Measurements from ENCODE around the gene FLACC1.
A peak's percentile ranks its signal among the peaks of the same experiment; 100 is the strongest.
"Not testable (repeated sequence)": the region's sequence is repeated elsewhere in the genome, so short reads cannot be mapped to it uniquely, and the experiment has no call there.

The FLACC1 gene

DNA sequence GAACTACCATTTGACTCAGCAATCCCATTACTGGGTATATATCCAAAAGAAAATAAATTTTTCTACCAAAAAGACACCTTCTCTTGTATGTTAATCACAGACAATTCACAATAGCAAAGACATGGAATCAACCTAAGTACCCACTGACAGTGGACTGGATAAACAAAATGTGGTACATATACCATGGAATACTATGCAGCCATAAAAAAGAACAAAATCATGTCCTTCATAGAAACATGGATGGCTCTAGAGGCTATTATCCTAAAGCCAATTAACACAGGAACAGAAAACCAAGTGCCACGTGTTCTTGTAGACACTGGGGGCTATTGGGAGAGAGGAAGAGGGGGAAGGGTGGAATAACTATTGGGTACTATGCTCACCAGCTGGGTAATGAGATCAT is 27.7 kb downstream of the FLACC1 start:
- TF ChIP-seq GATA1 (IDR thresholded peaks at IDR 0.05; ENCODE audit: low read depth, low read length) (no peak), POLR2A (IDR thresholded peaks at IDR 0.05; ENCODE audit: low read length) (no peak)
- no peak for DNase-seq

DNA sequence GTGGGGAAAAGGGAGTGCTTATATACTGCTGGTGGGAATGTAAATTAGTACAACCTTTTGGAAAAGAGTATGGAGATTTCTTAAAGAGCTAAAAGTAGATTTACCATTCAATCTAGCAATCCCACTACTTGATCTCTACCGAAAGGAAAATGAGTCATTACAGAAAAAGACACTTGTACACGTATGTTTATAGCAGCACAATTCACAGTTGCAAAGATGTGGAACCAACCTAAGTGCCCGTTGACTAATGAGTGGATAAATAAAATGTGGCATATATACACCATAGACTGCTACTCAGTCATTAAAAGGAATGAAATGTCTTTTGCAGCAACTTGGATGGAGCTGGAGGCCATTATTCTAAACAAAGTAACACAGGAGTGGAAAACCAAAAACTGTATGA is 29.5 kb downstream of the FLACC1 start:
- TF ChIP-seq GATA1 (IDR thresholded peaks at IDR 0.05; ENCODE audit: low read depth, low read length) = no peak
- no peak for TF ChIP-seq POLR2A (IDR thresholded peaks at IDR 0.05; ENCODE audit: low read length)
- no peak for DNase-seq

DNA sequence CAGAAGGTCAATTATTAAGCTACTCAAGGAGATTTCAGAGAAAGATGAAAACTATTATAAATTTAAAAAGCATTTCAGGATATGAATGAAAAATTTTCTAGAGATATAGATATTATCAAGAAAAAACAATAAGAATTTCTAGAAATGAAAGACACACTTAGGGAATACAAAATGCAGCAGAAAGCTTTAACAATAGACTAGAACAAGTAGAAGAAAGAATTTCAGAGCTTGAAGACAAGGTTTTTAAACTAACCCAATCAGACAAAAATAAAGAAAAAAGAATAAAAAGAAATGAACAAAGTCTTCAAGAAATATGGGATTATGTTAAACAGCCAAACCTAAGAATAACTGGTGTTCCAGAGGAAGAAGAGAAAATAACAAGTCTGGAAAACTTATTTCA is 34.4 kb downstream of the FLACC1 start:
- TF ChIP-seq GATA1 (IDR thresholded peaks at IDR 0.05; ENCODE audit: low read depth, low read length) (no peak), POLR2A (IDR thresholded peaks at IDR 0.05; ENCODE audit: low read length) (no peak)
- no peak for DNase-seq

DNA sequence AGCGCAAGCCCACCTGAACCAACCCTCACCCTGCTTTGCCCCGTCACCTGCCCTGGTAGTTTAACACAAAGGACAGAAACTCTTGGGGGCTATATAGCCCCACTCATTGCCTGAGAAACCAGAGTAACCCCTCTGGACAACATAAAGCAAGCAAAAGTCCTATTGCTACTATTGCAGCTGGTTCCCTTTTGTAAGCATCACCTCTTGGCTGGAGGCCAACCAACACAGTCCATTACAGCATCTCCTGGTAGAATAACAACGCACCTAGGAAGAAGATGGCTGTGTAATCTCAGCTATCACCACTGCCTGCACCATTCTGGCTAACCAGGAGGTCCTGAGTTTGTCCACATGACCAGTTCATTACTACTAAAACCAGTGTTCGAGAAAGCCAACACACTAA is 36.4 kb downstream of the FLACC1 start:
- TF ChIP-seq GATA1 (IDR thresholded peaks at IDR 0.05; ENCODE audit: low read depth, low read length) (no peak), POLR2A (IDR thresholded peaks at IDR 0.05; ENCODE audit: low read length) (no peak)
- DNase-seq = no peak

DNA sequence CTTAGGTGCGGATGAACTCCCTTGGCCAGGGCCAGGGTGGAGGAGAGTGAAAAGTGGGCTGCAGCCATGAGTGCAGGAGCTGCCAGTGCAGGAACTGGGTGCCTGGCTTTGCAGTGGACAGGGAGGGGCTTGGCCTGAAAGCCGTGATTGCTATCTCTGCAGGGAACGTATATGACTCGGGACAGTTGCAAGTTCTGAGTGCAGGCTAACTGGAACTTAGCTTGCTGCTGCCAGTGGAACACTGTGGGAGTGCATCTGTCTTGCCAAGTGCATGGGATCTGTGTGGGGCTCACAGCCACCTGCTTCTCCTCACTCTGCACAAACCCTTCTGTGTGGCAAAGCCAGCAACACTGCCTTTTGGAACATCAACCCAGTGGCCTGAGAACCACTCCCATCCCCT is 36.9 kb downstream of the FLACC1 start:
- peak; percentile 22 to 28 for DNase-seq
- TF ChIP-seq GATA1 (IDR thresholded peaks at IDR 0.05; ENCODE audit: low read depth, low read length) (no peak), POLR2A (IDR thresholded peaks at IDR 0.05; ENCODE audit: low read length) (no peak)

DNA sequence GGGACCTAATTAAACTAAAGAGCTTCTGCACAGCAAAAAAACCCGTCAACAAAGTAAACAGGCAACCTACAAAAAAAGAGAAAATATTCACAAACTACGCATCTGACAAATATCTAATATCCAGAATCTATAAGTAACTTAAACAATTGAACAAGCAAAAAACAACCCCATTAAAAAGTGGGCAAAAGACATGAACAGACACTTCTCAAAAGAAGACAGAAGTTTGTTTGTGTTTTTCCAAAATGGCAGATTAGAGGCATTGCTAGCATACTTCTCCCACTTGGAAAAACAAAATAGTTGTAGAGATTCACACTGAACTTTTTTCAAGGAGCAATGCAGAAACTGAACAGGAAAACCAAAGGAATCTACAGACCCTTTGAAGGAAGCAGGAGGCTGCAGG is 37.6 kb downstream of the FLACC1 start:
- no peak for DNase-seq
- TF ChIP-seq POLR2A (IDR thresholded peaks at IDR 0.05; ENCODE audit: low read length) = no peak
- TF ChIP-seq GATA1 (IDR thresholded peaks at IDR 0.05; ENCODE audit: low read depth, low read length) = no peak

DNA sequence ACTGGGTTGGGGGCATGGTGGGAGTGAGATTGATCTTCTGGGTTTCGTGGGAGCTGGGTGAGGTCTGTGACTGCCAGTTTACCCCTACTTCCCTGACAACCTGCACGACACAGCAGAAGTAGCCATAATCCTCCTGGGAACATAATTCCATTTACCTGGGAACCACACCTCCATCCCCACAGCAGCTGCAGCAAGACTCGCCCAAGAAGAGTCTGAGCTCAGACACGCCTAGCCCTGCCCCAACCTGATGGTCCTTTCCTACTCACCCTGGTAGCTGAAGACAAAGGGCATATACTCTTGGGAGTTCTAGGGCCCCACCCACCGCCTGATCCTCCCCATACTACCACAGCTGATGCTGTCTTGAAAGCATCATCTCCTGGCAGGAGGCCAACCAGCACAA is 43.8 kb downstream of the FLACC1 start:
- no peak for TF ChIP-seq POLR2A (IDR thresholded peaks at IDR 0.05; ENCODE audit: low read length)
- no peak for TF ChIP-seq GATA1 (IDR thresholded peaks at IDR 0.05; ENCODE audit: low read depth, low read length)
- no peak for DNase-seq

DNA sequence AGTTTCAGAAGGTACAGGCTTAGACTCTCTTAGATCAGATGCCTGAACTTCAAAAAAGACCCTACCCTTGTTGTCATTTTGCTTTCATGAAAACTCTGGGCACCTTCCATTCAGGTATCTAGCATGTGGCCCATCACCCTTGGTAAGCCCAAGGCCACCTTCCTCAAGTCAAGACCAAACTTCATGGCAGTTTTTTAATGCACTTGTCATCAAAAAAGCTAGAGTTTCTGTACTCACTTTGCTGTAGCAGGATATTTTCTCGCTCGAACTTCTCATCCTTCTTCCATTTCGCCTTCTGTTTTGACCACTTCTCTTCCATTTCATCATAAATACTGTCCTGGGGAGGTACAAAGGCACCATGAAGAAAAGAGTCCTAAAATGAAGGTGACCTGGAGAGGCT is 48.2 kb downstream of the FLACC1 start:
- no peak for DNase-seq
- TF ChIP-seq GATA1 (IDR thresholded peaks at IDR 0.05; ENCODE audit: low read depth, low read length) (no peak), POLR2A (IDR thresholded peaks at IDR 0.05; ENCODE audit: low read length) (no peak)

DNA sequence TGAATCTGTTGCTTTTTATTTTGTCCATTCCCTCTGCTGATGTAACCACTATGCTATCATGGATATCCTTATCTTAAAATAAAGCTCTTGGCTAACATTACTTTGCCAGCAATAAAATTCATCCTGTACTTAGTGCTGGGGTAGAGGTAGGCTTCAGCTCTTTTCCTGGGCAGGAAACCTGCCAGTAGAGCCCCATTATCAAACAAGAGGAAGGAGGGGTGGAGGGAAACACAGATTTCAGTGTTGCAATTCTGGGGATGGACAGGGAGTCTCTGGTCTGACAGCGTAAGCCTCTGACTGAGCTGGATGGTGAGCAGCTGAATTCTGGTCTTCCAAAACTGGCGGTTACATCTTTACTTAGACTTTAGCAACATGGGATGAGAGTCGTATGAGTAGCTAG is 49.3 kb downstream of the FLACC1 start:
- TF ChIP-seq POLR2A (IDR thresholded peaks at IDR 0.05; ENCODE audit: low read length) = no peak
- no peak for TF ChIP-seq GATA1 (IDR thresholded peaks at IDR 0.05; ENCODE audit: low read depth, low read length)
- no peak for DNase-seq

DNA sequence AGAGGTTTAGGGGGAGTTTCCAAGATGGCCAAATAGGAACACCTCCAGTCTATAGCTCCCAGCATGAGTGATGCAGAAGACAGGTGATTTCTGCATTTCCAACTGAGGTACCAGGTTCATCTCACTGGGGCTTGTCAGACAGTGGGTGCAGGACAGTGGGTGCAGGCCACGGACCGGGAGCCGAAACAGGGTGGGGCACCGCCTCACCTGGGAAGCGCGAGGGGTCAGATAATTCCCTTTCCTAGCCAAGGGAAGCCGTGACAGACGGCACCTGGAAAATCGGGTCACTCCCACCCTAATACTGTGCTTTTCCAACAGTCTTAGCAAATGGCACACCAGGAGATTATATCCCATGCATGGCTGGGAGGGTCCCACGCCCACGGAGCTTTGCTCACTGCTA is 57.2 kb downstream of the FLACC1 start:
- not testable (repeated sequence) for DNase-seq

DNA sequence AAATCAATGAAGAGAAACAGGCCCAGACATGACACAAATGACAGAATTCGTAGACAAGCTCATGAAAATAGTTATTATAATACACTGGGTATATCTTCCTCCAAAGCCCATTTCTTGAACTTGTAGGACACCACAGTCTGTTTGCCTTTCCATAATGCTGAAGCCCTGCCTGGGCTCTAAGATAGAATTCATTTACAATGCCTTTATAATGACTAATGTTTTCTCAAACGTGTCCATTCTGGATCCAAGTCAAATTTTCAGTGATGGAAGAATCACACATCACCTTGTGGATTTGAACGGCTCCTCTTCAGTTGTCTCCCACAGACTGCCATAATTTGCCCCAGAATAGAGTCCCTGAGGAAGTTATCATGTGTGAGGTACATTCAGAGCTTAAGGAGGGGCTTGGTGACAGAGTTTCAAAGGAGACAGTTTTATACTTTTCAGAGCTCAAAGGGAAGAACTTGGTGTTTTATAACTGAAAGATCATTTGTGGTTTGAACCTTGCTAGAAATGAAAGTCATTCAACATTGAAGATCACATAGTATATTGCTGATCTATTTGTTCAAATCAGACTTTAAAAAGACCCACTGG is 58.6 kb downstream of the FLACC1 start:
- DNase-seq = no peak

DNA sequence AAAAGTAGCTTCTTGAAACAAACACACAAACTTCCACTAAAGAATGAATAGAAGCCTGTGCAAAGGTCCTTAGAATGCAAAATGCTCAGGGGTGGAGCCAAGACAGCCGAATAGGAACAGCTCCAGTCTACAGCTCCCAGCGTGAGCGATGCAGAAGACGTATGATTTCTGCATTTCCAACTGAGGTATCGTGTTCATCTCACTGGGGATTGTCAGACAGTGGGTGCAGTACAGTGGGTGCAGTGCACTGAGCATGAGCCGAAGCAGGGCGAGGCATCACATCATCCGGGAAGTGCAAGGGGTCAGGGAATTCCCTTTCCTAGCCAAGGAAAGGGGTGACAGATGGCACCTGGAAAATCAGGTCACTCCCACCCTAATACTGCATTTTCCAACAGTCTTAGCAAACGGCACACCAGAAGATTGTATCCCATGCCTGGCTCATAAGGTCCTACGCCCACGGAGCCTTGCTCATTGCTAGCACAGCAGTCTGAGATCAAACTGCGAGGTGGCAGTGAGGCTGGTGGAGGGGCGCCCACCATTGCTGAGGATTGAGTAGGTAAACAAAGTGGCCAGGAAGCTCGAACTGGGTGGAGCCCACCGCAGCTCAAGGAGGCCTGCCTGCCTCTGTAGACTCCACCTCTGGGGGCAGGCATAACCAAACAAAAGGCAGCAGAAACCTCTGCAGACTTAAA is 66.5 kb downstream of the FLACC1 start:
- DNase-seq = not testable (repeated sequence)

More for the DNA sequence above, 58.6 kb downstream of the FLACC1 start:
- TF ChIP-seq POLR2A (IDR thresholded peaks at IDR 0.05; ENCODE audit: low read length) (no peak), GATA1 (IDR thresholded peaks at IDR 0.05; ENCODE audit: low read depth, low read length) (no peak)

DNA sequence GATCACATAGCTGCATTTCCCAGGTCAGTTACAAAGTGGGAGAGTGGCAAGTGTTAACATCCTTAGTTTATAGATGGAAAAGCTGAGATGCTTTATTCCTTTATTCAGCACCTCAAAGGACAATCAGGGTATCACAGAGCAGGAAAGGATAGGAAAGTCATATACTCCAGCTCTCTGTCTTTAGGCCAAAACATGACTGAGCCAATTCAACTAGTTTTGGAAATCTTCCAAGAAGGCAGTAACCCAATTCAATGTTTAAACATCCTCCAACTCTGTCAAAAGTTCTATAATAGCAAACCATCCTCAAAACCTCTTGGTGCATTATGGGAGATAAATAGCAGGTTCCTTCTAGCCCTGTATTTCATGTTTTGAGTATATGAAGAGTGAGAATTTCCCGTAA is 71.6 kb downstream of the FLACC1 start:
- no peak for DNase-seq
- no peak for TF ChIP-seq POLR2A (IDR thresholded peaks at IDR 0.05; ENCODE audit: low read length)
- no peak for TF ChIP-seq GATA1 (IDR thresholded peaks at IDR 0.05; ENCODE audit: low read depth, low read length)

DNA sequence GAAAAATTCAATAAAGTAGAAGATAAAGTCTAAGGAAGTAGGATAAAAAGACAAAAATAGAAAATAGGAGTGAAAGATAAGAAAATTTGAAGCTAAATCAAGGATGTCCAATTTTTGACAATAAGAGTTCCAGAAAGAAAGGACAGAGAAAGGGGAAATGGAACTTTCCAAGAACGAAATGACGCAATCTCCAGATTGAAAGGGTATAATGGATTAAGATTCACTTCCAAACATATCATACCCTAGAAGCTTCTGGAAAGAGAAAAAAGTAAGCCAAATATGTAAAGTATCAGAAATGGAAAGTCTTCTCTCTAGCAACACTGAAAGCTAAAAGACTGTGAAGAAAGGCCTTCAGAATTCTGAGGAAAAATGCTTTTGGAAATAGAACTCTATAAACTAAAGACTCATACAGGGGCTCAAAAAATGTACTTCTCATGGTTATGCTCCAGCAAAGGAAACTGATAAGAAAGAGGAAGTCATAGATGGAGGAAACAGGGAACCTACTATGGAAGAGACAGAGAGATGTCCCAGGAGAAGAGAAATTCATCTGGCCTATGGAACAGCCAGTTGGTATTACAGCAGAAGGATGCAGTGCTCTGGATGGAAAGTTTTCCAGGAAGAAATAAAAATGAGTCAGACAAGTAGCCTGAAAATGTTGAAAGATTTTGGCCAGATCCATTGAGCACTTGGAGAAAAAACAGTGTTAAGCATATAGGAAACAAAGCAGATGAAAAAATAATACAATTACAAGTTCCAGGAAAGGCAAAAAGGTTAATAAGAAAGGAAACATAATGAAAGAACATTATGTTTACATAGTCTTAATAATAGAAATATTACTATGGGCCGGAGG is 76.7 kb downstream of the FLACC1 start:
- no peak for DNase-seq
- TF ChIP-seq GATA1 (IDR thresholded peaks at IDR 0.05; ENCODE audit: low read depth, low read length) (no peak), POLR2A (IDR thresholded peaks at IDR 0.05; ENCODE audit: low read length) (no peak)

DNA sequence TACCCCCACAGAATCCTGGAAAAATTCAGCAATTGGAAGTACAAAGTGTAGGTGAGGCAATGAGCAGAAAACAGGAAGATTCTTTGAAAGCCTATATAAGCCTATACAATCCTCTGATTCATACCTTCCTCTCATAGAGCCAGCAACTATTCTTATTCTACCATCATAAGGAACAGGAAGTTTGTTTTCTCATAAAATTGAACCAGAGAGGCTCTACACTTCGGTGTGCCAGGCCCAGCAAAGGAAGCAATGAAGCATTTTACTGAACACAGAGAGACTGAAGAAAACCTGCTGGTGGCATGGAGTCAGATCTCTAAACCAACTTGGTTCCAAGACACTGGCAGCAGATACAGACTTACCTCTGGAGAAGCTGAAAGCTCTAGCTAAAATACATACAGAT is 78.1 kb downstream of the FLACC1 start:
- no peak for DNase-seq
- TF ChIP-seq GATA1 (IDR thresholded peaks at IDR 0.05; ENCODE audit: low read depth, low read length) (no peak), POLR2A (IDR thresholded peaks at IDR 0.05; ENCODE audit: low read length) (no peak)

Data from erythroblast (primary cell).